AG09319 (cell line): ENCODE results near the gene PIGX.

Source experiments
- DNase-seq: peaks from one replicate; pipeline ENCODE4 v3.0.0-alpha.2; 2010; ENCODE audit warnings: low read depth; ENCODE audit errors: extremely low read depth
- CTCF ChIP-seq: IDR thresholded peaks from 2 replicates; pipeline ENCODE4 v1.5.1; 2011; ENCODE audit warnings: low read depth, mild to moderate bottlenecking, inconsistent platforms, low read length, moderate library complexity

PIGX gene

GRCh38 chr3:196749125-196749524, 36.9 kb downstream of the PIGX start:
- no peak for TF ChIP-seq CTCF
- no peak for DNase-seq

- no peak for DNase-seq
- no peak for TF ChIP-seq CTCF
These were observed 41.0 kb downstream of the PIGX start for GRCh38 chr3:196753201-196753600.

- DNase-seq = no peak
- TF ChIP-seq CTCF = no peak
These were observed 42.2 kb downstream of the PIGX start for GRCh38 chr3:196754091-196754981.

- no peak for DNase-seq
- no peak for TF ChIP-seq CTCF
These were observed 44.6 kb downstream of the PIGX start for GRCh38 chr3:196756732-196757131.

- DNase-seq = no peak
These were observed 45.9 kb downstream of the PIGX start for GRCh38 chr3:196757876-196758739.

GRCh38 chr3:196763179-196763578, 51.0 kb downstream of the PIGX start:
- TF ChIP-seq CTCF = no peak
- no peak for DNase-seq

More at GRCh38 chr3:196757876-196758739, 45.9 kb downstream of the PIGX start:
- TF ChIP-seq CTCF = no peak

GRCh38 chr3:196765454-196765853, 53.3 kb downstream of the PIGX start:
- TF ChIP-seq CTCF = no peak
- DNase-seq = no peak
